Measurements from ENCODE around the gene CDR2.
A peak's percentile ranks its signal among the peaks of the same experiment; 100 is the strongest.

CDR2 gene

DNA sequence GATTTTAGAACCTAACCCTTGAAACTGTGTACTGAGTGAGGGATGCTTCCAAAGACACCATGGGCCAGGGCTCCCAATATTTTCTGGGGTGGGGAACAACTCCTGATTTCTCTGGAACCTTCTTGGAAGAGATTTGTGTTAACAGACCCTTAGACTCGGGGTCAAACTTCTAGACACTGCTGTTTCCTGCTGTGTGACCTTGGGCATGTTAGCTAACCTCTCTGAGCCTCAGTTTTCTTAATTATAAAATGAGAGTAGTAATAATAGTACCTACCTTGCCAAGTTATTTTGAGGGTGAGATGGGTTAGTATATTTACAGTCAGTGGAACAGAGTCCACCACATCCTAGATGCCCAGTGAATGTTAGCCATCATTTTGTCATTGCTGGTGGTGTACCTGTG, 58.4 kb downstream of the CDR2 start:
- H3K4me3 ChIP-seq (ENCODE audit: low read length) = no peak overlapping the region
- TF ChIP-seq, protein P1, sequence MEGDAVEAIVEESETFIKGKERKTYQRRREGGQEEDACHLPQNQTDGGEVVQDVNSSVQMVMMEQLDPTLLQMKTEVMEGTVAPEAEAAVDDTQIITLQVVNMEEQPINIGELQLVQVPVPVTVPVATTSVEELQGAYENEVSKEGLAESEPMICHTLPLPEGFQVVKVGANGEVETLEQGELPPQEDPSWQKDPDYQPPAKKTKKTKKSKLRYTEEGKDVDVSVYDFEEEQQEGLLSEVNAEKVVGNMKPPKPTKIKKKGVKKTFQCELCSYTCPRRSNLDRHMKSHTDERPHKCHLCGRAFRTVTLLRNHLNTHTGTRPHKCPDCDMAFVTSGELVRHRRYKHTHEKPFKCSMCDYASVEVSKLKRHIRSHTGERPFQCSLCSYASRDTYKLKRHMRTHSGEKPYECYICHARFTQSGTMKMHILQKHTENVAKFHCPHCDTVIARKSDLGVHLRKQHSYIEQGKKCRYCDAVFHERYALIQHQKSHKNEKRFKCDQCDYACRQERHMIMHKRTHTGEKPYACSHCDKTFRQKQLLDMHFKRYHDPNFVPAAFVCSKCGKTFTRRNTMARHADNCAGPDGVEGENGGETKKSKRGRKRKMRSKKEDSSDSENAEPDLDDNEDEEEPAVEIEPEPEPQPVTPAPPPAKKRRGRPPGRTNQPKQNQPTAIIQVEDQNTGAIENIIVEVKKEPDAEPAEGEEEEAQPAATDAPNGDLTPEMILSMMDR (conservative IDR thresholded peaks at IDR 0.05; ENCODE audit: low read depth, low read length) = no peak
- no peak for DNase-seq (ENCODE audit: low read depth)

DNA sequence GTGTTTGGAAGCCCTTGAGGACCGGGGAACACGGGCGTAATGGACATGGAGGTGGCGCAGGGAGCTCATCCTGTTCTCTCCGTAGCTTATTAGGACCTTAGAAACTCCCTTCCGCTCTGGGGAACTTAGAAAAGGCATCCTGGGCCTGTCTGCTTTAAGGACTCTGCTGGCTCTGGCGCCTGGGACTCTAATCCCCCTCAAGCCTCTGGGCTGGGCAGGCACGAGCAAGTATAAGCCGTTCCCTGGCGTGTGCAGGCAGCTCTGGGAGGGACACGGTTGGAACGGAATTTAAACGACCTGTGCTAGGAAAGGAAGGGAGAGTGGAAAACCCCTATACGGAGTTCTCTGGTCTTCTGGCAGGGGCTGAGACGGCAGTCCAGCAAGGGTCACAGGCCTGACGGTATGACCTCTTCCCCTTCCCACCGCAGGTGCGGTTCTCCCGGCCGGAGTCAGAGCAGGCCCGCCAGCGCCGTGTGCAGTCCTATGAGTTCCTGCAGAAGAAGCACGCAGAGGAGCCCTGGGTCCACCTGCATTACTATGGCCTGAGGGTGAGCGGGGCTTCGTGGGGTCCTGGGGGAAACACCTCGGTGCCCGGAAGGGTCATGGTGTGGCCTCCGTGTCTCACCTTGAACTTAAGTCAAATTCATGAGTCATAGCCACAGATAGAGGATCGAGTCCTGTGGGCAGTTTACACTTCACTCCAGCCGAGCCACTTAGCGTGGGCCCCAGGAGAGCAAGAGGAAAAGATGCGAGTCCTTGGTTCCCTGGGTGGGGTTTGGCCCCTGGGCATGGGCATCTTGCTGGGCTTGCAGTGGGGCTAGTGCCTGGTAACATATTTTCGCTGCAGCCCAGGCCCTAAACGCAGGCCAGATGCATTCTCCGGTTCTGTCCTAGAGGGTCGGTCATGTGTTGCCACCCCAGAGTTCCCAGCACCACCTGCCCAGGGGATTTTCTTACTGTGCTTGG, 59.5 kb downstream of the CDR2 start:
- TF ChIP-seq, protein P1 (conservative IDR thresholded peaks at IDR 0.05; ENCODE audit: low read depth, low read length) = no peak
- DNase-seq (ENCODE audit: low read depth) = peak; percentile 77
- no peak overlapping the region for H3K4me3 ChIP-seq (ENCODE audit: low read length)

DNA sequence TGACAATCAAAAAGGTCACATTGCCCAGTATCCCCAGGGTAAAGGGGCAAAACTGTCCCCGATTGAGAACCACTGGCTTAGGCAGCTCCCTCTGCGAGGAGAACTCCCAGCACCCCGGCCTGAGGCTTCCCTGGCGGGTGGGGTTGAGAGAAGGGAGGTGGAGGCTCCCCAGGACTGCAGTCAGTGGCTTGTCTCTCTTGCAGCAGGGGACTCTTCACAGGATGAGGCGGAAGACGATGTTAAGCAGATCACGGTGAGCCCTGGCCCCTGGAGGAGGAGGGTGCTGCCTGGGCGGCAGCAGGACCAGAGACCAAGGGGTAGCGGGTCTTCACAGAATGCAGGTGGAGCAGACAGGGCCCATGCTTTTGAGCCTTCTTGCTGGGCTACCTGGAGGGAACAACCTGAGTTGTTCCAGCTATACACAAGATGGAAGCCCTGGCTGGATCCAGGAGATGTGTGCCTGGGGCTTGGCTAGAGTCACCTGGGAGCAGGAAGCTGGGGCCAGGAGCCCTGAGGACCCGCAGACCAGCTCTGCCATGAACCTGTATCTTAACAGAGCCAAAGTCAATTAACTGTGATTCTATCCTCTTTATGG, 60.4 kb downstream of the CDR2 start:
- TF ChIP-seq, protein P1 (conservative IDR thresholded peaks at IDR 0.05; ENCODE audit: low read depth, low read length) = no peak
- no peak for DNase-seq (ENCODE audit: low read depth)

DNA sequence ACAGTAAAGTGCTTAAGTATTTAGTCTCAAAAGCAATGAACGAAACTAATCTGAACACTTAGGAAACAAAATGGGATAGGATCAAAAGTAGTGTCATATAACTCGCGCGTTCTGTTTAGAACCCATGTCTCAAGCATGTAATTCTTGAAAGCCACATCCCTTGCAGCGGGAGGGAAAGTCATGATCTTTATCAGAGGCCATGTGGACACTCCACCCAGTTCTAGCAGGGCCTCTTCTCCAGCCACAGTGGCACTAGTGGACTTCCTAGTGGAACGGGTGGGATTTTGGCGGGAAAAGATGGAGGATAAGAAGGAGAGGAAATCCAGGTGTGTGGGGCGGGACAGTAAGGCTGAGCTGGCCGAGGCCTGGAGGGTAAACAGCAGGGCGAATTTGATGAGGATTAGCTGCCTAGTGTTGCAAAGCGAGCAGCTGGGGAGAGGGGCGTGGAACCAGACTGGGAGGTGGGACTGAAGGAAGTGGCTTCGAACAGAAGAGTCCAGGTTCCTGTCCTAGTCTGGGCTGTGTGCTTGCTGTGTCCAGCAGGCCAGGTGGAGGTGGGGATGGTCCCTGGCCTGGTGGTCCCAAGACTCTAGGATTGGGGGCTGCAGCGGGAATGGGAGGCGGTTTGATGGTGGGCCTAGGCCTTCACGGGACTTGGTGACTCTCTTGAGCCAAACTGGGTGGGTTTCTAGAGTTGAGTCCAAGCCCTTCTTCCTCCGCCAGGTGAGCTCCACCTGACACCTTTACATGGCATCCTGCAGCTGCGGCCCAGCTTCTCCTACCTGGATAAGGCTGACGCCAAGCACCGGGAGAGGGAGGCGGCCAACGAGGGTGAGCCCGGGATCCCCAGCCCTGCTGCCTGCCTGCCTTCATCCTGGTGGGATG, 61.3 kb downstream of the CDR2 start:
- TF ChIP-seq, protein P1 (conservative IDR thresholded peaks at IDR 0.05; ENCODE audit: low read depth, low read length) = no peak
- no peak overlapping the region for H3K4me3 ChIP-seq (ENCODE audit: low read length)
- DNase-seq (ENCODE audit: low read depth) = no peak

More for the DNA sequence above, 60.4 kb downstream of the CDR2 start:
- no peak overlapping the region for H3K4me3 ChIP-seq (ENCODE audit: low read length)

DNA sequence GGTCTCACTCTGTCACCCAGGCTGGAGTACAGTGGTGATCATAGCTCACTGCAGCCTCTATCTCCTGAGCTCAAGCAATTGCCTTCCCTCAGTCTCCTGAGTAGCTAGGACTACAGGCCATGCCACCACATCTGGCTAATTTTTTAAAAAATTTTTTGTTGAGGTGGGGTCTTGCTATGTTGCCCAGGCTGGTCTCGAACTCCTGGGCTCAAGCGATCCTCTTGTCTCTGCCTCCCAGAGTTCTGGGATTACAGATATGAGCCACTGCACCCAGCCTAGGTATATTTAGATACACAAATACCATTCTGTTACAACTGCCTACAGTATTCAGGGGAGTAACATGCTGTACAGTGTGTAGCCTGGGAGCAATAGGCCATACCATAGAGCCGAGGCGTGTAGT, 62.9 kb downstream of the CDR2 start:
- TF ChIP-seq, protein P1 (conservative IDR thresholded peaks at IDR 0.05; ENCODE audit: low read depth, low read length) = no peak
- DNase-seq (ENCODE audit: low read depth) = no peak
- H3K4me3 ChIP-seq (ENCODE audit: low read length) = no peak overlapping the region

DNA sequence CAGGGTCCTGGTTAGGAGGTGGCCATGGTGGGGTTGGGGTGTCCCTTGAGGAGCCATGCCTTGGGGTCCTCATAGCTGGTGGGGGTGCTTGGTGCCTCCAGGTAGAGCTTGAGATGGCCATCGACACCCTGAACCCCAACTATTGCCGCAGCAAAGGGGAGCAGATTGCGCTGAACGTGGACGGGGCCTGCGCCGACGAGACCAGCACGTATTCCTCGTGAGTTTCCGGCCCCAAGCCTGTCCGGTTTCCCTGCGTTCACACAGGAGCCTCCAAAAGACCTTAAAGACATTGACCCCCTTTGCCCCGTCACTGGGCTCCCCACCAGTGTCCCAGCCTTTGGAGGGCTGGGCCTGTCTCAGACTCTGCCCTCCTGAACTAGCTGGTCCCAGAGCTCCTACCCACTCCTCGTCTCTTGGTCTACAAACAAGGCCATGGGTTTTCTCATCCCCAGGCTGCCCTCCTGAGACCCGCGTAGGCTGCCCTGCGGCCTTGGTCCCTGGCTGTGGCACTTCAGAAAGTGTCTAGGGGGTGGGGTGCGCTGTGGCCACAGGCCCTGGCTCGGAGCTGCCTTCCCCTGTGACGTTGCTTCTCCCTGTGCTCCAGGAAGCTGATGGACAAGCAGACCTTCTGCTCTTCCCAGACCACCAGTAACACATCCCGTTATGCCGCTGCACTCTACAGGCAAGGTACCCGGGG, 65.4 kb downstream of the CDR2 start:
- TF ChIP-seq, protein P1 (conservative IDR thresholded peaks at IDR 0.05; ENCODE audit: low read depth, low read length) = no peak
- H3K4me3 ChIP-seq (ENCODE audit: low read length) = no peak overlapping the region
- DNase-seq (ENCODE audit: low read depth) = no peak

All from retinal pigment epithelial cell (primary cell).